HG02870 (cell line): Measurements from ENCODE around the gene SLC16A10.
"Not testable (repeated sequence)": the region's sequence is repeated elsewhere in the genome, so short reads cannot be mapped to it uniquely, and the experiment has no call there.

ENCODE experiments used
- ATAC-seq: cut with Tn5 transposase; IDR thresholded peaks from one replicate; pipeline ENCODE4 v1.9.1; 2021; ENCODE audit warnings: mild to moderate bottlenecking, moderate library complexity; ENCODE audit not compliant: unreplicated experiment

Gene SLC16A10

DNA sequence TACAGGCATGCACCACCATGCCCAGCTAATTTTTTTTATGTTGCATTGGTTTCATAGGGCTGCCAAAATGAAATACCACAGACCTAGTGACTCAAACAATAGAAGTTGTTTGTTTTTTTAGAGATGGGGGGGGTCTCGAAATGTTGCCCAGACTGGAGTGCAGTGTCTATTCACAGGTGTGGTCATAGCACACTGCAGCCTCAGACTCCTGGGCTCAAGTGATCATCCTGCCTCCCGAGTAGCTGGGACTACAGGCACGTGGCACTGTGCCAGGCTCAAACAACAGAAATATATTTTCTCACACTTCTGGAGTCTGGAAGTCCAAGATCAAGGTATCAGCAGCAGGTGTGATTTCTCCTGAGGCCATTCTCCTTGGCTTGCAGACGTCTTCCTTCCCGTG, 6.6 kb upstream of the SLC16A10 start:
- no peak for ATAC-seq

GRCh38 chr6:111086685-111087084, 618 bp upstream of the SLC16A10 start:
- ATAC-seq: no peak

DNA sequence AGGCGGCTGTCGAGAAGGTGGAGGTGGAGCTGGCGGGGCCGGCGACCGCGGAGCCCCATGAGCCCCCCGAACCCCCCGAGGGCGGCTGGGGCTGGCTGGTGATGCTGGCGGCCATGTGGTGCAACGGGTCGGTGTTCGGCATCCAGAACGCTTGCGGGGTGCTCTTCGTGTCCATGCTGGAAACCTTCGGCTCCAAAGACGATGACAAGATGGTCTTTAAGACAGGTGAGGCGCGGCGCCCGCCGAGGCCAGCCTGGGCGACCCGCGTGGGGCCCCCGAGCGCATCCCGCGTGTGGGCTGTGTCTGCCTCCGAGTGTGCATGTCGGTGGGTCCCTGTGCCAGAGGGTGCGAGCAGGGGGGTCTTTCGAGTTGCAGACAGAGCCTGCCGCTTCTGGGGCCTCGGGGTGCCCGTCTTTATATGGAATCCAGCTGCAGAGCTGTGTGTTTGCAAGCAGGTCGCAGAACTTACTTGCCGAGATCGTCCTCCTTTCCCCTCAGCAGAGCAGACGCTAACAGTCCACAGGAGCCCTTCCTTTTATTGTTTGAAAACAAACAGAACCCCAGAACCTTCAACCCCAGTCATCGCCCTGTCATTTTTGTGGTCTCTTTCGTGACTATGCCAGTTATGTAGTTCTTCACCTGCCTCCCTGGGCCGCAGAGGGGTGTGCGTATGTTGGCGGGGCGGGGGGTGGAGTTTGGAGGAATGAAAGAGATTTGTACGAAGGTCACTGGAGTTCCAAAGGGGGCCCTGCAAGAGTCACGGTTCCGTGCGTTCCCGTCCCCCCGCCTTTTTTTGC, 766 bp downstream of the SLC16A10 start:
- peak; percentile 9 for ATAC-seq

DNA sequence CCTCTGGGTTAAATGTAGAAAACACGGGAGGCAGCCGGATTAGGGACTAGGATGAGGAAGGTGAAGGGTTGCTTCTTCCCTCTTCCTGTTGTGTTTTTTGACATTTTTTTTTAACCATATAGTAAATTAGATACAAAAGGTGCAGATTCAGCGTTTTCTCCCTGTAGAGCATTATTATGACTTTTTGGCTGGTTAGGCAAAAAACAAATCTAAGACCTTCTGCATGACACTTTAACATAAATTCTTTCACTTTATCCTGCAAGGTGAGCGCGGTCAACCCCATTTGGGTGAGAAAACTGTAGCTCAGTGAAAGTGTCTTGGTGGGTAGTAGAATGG, 1.3 kb downstream of the SLC16A10 start:
- ATAC-seq: no peak

DNA sequence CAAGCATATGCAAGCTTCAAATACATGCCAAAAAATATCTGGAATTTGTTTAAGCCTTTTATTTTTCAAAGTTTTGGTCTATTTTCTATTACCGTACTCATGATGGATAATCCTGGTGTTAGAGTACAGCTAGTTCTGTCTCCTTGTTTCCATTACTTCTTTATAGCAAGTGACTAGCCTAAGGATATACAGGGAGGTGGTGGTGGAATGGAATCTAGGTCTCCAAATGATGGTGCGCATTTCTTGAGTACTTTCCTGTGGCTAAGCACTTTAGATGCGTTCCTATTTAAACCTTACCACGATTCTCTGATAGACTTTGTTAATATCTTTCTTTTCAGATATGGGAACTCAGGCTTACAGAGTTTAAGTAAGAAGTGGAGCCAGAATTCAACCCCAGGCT, 3.5 kb downstream of the SLC16A10 start:
- ATAC-seq: no peak

DNA sequence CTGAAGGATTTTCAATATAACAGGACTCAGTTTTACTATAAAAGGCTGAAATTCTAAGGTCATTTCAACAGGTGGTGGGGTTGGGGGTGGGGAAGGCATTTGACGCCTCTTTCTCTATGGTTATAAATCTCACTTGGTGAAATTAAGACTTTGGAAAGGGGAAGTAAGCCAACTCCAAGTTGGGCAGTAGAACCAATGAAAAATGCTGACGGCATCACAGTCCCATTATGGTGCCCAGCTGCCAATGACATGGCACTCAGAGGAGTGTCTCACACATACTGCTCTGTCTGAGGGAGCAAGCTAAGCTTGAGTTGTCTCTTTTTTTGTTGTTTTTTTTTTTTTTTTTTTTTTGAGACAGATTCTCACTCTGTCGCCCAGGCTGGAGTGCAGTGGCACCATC, 4.7 kb downstream of the SLC16A10 start:
- no peak for ATAC-seq

GRCh38 chr6:111095488-111095887, 8.2 kb downstream of the SLC16A10 start:
- ATAC-seq: not testable (repeated sequence)

- no peak for ATAC-seq
Measured at GRCh38 chr6:111096246-111096645, 8.9 kb downstream of the SLC16A10 start.

DNA sequence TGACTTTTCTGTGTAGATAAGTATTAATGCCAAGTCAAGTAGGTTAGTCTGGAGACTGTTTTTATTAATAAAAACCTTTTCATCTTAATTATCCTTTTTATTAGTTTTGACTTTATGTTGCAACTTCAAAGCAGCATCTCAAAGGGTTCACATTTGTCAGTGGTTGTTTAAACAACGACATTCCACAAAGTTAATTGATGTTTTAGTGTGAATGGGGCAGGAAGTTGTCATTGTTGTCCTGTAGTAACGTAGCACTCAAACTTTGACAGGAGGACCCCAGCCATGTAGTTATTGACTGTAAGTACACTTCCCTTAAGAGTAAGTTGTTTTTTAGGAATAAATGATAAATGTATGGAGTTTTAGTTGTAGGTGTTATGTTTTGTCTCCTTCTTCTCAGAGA, 11.3 kb downstream of the SLC16A10 start:
- ATAC-seq: no peak

- no peak for ATAC-seq
Measured at GRCh38 chr6:111101987-111102386, 14.7 kb downstream of the SLC16A10 start.

GRCh38 chr6:111105578-111105977, 18.3 kb downstream of the SLC16A10 start:
- no peak for ATAC-seq

GRCh38 chr6:111107589-111107988, 20.3 kb downstream of the SLC16A10 start:
- no peak for ATAC-seq

GRCh38 chr6:111110036-111110435, 22.7 kb downstream of the SLC16A10 start:
- no peak for ATAC-seq

GRCh38 chr6:111113336-111114086, 26.2 kb downstream of the SLC16A10 start:
- ATAC-seq: no peak

GRCh38 chr6:111114087-111114443, 26.8 kb downstream of the SLC16A10 start:
- no peak for ATAC-seq

- ATAC-seq: no peak
Measured at GRCh38 chr6:111114482-111114881, 27.2 kb downstream of the SLC16A10 start.

- no peak for ATAC-seq
Measured at GRCh38 chr6:111118826-111119225, 31.5 kb downstream of the SLC16A10 start.

GRCh38 chr6:111119571-111120329, 32.4 kb downstream of the SLC16A10 start:
- no peak for ATAC-seq

- ATAC-seq: no peak
Measured at GRCh38 chr6:111121789-111122350, 34.6 kb downstream of the SLC16A10 start.

DNA sequence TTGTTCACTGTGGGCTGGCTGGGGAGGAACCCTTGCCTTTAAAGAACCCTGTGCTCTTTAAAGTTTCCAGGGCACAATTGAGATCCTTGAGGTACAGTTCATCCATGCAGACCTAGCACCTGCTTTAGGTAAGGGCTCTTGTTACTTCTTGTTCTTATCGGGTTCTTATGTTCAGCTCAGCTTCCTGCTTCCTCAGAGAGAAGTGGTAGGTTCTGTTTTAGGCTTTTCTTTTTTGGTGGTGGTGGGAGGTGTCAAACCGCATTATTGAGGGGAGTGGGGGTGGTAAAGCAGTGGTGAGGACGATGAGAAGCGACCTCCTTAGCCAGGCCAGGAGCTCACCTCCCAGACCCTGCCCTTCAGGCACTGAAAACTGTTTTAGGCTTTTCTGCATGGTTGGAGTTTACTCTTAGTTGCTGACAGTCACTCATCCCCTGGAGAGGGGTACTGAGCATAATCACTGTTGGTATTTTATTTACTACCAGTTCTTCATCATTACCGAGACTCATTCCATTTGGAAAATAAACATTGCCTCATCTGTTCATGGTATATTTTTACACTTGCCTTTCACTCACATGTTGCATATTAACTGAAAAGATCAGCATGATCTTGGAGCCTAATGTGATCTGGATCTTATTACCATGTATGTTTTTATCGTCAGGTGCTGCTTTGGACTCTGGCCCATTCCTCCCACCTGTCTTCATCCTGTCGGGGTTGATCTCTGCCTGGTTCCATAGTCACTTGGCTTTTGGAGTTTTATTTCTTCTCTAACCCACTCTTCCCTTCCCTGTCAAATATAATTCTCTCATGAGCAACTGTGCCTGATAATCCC, 35.4 kb downstream of the SLC16A10 start:
- ATAC-seq: no peak

DNA sequence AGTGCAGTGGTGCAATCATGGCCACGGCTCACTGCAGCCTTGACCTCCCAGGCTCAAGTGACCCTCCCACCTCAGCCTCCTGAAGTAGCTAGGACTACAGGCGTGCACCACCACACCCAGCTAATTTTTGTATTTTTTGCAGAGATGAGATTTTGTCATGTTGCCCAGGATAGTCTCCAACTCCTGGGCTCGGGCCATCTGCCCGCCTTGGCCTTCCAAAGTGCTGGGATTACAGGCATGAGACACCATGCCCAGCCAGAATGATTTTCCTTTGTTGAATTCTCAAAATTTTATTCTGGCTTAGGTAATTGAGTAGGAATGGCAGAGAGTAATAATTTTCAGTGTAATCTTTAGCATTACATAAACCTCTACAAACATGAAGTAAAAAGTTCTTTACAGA, 37.1 kb downstream of the SLC16A10 start:
- no peak for ATAC-seq
